Measurements from ENCODE around the gene MILR1. TPM values are rescaled to one million over a fixed set of nuclear protein-coding genes. Genes with fewer than 3 reads are reported as not detected.

MILR1 gene
- total and polyA plus RNA-seq, 2 experiments from 2014 or later = 0.47 TPM

GRCh38 chr17:64497565-64498035 lies 48.7 kb downstream of the MILR1 start:
- peaks cover 13% of the 10 kb centered on the region for H3K36me3 ChIP-seq (replicated peaks; ENCODE audit: insufficient read depth, low read depth)
- no peak for DNase-seq (ENCODE audit: low spot score)
- peak overlapping the region; percentile 80 for H3K4me2 ChIP-seq
- peaks cover 64% of the 10 kb centered on the region for H3K79me2 ChIP-seq
- TF ChIP-seq EZH2phosphoT487 (IDR thresholded peaks at IDR 0.05; ENCODE audit: low read depth, severe bottlenecking, unreplicated experiment) (no peak), EZH2 (IDR thresholded peaks at IDR 0.05; ENCODE audit: borderline replicate concordance) (no peak)
- TF ChIP-seq, protein P1, sequence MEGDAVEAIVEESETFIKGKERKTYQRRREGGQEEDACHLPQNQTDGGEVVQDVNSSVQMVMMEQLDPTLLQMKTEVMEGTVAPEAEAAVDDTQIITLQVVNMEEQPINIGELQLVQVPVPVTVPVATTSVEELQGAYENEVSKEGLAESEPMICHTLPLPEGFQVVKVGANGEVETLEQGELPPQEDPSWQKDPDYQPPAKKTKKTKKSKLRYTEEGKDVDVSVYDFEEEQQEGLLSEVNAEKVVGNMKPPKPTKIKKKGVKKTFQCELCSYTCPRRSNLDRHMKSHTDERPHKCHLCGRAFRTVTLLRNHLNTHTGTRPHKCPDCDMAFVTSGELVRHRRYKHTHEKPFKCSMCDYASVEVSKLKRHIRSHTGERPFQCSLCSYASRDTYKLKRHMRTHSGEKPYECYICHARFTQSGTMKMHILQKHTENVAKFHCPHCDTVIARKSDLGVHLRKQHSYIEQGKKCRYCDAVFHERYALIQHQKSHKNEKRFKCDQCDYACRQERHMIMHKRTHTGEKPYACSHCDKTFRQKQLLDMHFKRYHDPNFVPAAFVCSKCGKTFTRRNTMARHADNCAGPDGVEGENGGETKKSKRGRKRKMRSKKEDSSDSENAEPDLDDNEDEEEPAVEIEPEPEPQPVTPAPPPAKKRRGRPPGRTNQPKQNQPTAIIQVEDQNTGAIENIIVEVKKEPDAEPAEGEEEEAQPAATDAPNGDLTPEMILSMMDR (IDR thresholded peaks at IDR 0.05; ENCODE audit: poor library complexity) = no peak
- no peaks in the 10 kb centered on the region for H3K9me3 ChIP-seq (ENCODE audit: low read depth)
- H3K27ac ChIP-seq = peak overlapping the region; percentile 93
- no peak overlapping the region for H2AFZ ChIP-seq
- H3K4me3 ChIP-seq = no peak overlapping the region
- peaks cover 22% of the 10 kb centered on the region for H3K4me1 ChIP-seq (ENCODE audit: insufficient read depth)
- WGBS (ENCODE audit: low lambda C conversion rate, missing lambda C conversion rate) = 49% methylated on average over 4 of the region's 4 CpGs
- peaks cover 46% of the 10 kb centered on the region for H4K20me1 ChIP-seq (ENCODE audit: insufficient read depth, poor library complexity, severe bottlenecking)
- H3K27me3 ChIP-seq = no peaks in the 10 kb centered on the region
- no peaks in the 10 kb centered on the region for H3K9me2 ChIP-seq (replicated peaks; ENCODE audit: insufficient read depth)

GRCh38 chr17:64498308-64499203 lies 49.6 kb downstream of the MILR1 start:
- no peak for DNase-seq (ENCODE audit: low spot score)
- Histone ChIP-seq H3K36me3 (replicated peaks; ENCODE audit: insufficient read depth, low read depth) (peaks cover 13% of the 10 kb centered on the region), H3K9me3 (ENCODE audit: low read depth) (no peaks in the 10 kb centered on the region), H3K27me3 (no peaks in the 10 kb centered on the region), H3K9me2 (replicated peaks; ENCODE audit: insufficient read depth) (no peaks in the 10 kb centered on the region), H4K20me1 (ENCODE audit: insufficient read depth, poor library complexity, severe bottlenecking) (peaks cover 56% of the 10 kb centered on the region), H3K4me1 (ENCODE audit: insufficient read depth) (peaks cover 30% of the 10 kb centered on the region), H2AFZ (no peak overlapping the region), H3K79me2 (peaks cover 73% of the 10 kb centered on the region), H3K4me3 (no peak overlapping the region), H3K4me2 (peak overlapping the region; percentile 80), H3K27ac (peak overlapping the region; percentile 93)
- WGBS (ENCODE audit: low lambda C conversion rate, missing lambda C conversion rate) = 80% methylated on average over 7 of the region's 7 CpGs
- no peak for TF ChIP-seq EZH2 (IDR thresholded peaks at IDR 0.05; ENCODE audit: borderline replicate concordance)
- TF ChIP-seq EZH2phosphoT487 (IDR thresholded peaks at IDR 0.05; ENCODE audit: low read depth, severe bottlenecking, unreplicated experiment) = no peak
- TF ChIP-seq, protein P1 (IDR thresholded peaks at IDR 0.05; ENCODE audit: poor library complexity) = no peak

- Histone ChIP-seq H3K27ac (no peak overlapping the region), H3K27me3 (no peaks in the 10 kb centered on the region), H3K79me2 (peaks cover 73% of the 10 kb centered on the region), H4K20me1 (ENCODE audit: insufficient read depth, poor library complexity, severe bottlenecking) (peaks cover 70% of the 10 kb centered on the region), H3K36me3 (replicated peaks; ENCODE audit: insufficient read depth, low read depth) (peaks cover 13% of the 10 kb centered on the region), H3K4me3 (no peak overlapping the region), H3K4me2 (no peak overlapping the region), H3K9me3 (ENCODE audit: low read depth) (no peaks in the 10 kb centered on the region), H2AFZ (no peak overlapping the region), H3K9me2 (replicated peaks; ENCODE audit: insufficient read depth) (no peaks in the 10 kb centered on the region), H3K4me1 (ENCODE audit: insufficient read depth) (peaks cover 36% of the 10 kb centered on the region)
- DNase-seq (ENCODE audit: low spot score) = no peak
- 90% methylated on average over 6 of the region's 6 CpGs for WGBS (ENCODE audit: low lambda C conversion rate, missing lambda C conversion rate)
- TF ChIP-seq, protein P1 (IDR thresholded peaks at IDR 0.05; ENCODE audit: poor library complexity) = no peak
- TF ChIP-seq EZH2 (IDR thresholded peaks at IDR 0.05; ENCODE audit: borderline replicate concordance) = no peak
- no peak for TF ChIP-seq EZH2phosphoT487 (IDR thresholded peaks at IDR 0.05; ENCODE audit: low read depth, severe bottlenecking, unreplicated experiment)
These were observed 51.0 kb downstream of the MILR1 start for GRCh38 chr17:64499805-64500486.
